Activated CD8-positive, alpha-beta memory T cell treated with anti-CD3 and anti-CD28 coated beads, Interleukin-2, amount 50 U/mL, for 4 hours (primary cell): ENCODE measurements around the gene RCAN1.
"Not testable (repeated sequence)": the region's sequence is repeated elsewhere in the genome, so short reads cannot be mapped to it uniquely, and the experiment has no call there.

Experiments
- DNase-seq: peaks from one replicate; pipeline ENCODE4 v3.0.0-alpha.2; 2020

Gene RCAN1

DNA sequence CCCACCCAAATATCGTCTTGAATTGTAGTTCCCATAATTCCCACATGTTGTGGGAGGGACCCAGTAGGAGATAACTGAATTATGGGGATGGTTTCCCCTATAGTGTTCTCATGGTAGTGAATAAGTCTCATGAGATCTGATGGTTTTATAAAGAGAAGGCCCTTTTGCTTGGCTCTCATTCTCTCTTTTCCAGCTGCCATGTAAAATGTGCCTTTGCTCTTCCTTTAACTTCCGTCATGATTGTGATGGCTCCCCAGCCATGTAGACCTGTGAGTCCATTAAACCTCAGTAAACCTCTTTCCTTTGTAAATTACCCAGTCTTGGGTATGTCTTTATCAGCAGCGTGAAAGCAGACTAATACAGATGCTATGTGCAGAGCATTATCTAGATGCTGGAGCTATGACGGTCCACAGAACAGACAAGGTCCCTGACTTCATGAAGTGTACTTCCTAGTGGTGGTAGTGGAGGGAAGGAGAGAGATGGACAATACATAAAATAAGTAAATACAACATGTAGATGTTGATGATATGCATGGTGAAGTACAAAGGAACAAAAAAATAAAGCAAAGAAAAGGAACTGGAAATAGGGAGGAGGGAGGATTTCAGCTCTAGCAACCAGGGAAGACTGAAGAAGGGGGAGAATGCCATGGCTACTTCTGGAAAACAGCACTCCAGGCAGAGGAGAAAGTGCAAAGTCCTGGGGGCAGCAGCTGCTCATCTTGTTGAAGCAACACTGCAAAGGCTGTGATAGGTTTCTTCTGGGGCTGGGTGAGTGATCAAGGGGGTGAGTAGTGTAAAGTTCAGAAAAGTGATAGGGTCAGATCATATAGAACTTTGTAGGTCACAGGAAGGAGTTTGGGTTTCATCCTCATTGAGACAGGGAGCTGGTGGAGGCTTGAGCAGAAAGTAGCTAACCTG lies 6.8 kb upstream of the RCAN1 start:
- DNase-seq: no peak

- DNase-seq: no peak
Observed at GRCh38 chr21:34619841-34620665, 5.1 kb upstream of the RCAN1 start.

DNA sequence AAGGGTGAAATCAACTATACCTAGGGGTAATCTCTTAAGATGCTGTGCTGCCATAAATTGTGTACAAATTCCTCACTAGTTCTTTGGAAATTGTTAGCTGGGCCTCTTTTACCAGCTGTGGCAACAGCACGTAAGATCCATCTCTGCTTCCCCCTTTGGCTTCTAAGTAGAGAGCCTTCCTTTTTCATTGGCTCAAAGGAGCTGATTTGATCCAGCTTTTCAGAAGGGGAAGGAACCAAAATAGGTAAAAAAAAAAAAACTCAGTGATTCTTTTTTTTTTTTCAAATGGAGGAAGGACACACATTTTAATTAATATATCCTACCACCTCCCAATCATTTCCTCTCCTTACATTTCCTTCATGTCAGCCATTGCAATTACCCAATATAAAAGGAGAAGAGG lies 4.0 kb upstream of the RCAN1 start:
- no peak for DNase-seq

- no peak for DNase-seq
Observed at GRCh38 chr21:34617753-34618339, 2.9 kb upstream of the RCAN1 start.

DNA sequence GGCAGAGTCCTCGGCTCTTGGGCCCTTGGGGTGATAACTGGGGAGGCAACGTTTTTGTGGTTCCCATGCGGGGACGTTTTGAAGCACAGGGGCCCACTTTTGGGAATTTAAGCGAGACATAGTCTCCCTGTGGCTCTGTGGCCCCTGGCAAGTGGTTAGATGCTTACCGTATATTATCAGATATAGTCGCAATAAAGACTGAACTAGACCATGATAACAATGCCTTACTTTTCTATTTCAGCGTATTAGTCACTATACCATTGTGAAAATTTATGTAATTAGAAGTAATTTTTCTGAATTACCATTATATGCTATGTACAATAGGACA lies 538 bp upstream of the RCAN1 start:
- DNase-seq: no peak

- DNase-seq: peak; percentile 25
Observed at GRCh38 chr21:34613679-34614627, 960 bp downstream of the RCAN1 start.

DNA sequence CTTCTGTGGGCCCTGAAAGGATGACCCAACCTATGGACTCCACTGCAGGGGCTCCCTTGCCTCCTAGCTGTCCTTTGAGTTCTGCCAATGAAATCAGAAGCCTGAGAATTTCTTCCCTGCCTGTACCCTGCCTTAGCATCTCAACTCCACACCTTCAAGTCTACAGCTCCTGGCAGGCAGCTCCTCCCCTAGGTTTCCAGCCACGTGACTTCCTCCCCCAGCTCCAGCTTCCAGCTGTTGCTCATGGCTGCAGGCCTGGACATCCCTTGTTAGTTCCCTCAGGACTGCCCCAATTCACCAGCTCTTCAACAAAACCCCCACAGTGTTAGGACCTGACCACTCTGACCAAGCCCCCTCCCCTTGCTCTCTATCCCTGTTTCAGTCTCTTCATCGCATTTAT lies 2.4 kb downstream of the RCAN1 start:
- no peak for DNase-seq

DNA sequence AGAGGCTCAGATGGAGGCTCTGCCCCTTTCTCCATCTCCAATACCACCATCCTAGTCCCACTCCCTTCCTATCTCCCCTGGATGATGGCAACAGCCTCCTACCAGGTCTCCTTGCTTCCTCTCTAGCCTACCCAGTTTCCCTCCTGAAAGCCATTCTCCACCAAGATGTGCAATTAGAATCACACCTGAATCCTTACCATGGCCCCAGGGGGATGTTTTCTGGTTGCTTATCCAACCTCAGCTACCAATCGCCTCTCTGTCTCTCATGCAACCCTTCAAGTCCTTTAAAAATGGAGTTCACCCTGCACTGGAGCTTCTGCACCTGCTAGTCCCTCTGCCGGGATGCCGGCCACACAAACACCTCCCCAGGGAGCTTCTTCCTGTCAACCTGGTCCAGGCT lies 2.9 kb downstream of the RCAN1 start:
- no peak for DNase-seq

GRCh38 chr21:34611528-34611927 lies 3.4 kb downstream of the RCAN1 start:
- no peak for DNase-seq

- no peak for DNase-seq
Observed at GRCh38 chr21:34609933-34610549, 4.9 kb downstream of the RCAN1 start.

GRCh38 chr21:34609244-34609932 lies 5.5 kb downstream of the RCAN1 start:
- DNase-seq: no peak

GRCh38 chr21:34607376-34607775 lies 7.5 kb downstream of the RCAN1 start:
- not testable (repeated sequence) for DNase-seq

DNA sequence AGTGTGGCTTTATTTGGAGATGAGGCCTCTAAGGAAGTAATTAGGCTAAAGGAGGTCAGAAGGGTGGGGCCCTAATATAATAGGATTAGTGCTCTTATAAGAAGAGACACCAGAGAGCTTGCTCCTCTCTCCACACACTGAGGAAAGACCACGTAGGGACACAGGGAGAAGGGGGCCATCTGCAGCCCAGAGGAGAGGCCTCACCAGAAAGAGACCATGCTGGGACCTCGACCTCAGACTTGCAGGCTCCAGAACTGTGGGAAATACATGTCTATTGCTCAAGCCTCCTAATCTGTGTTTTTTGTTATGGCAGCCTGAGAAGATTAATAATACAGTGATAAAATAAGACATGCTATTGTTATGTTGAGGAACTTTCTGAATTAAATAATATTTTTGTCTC lies 8.3 kb downstream of the RCAN1 start:
- DNase-seq: no peak

- DNase-seq: no peak
Observed at GRCh38 chr21:34606051-34606450, 8.9 kb downstream of the RCAN1 start.

DNA sequence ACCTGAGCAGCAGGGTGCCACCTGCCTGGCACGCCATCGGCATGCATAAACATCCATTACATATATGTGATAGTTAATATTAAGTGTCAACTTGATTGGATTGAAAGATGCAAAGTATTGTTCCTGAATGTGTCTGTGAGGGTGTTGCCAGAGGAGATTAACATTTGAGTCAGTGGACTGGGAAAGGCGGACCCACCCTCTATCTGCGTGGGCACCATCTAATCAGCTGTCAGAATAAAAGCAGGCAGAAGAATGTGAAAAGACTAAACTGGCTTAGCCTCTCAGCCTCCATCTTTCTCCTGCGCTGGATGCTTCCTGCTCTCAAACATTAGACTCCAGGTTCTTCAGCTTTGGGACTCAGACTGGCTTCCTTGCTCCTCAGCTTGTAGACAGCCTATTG lies 10.0 kb downstream of the RCAN1 start:
- not testable (repeated sequence) for DNase-seq

DNA sequence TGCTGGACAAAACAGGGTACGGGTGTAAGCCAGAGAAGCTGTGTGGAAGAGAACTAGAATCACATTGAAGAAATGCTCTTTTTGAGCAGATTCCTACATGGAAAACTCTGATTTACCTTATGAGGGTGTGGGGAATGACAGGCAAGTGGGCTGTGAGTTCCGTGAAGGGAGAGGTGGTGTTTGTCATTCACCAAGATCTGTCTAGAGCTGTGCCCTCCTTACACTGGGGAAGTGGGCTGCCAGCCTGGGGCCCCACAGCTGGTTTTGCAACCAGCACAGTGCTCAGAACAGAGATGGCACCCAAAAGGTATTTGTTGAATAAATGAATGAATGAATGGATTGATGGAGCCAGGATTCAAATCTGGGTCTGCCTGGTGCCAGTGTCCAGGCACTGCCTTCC lies 10.4 kb downstream of the RCAN1 start:
- no peak for DNase-seq

GRCh38 chr21:34603710-34604057 lies 11.2 kb downstream of the RCAN1 start:
- DNase-seq: no peak

- peak; percentile 56 for DNase-seq
Observed at GRCh38 chr21:34603002-34603709, 11.8 kb downstream of the RCAN1 start.

DNA sequence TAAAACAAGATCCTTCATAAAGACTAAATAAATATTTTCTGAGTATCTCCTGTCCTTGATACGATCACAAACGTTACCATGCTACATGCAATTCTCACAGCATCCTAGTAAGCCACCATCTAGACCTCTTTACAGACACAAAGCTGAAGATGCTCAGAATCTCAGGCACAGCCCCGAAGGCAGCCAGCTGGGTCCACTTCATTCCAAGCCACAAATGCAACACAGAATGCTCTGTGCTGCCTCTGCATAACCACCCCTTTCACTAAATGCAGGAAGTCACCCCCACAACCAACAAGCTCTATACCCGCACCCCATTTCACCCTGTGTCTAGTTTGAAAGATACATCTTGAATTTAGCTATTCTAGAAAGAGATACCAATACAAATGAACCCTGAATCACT lies 12.9 kb downstream of the RCAN1 start:
- no peak for DNase-seq

DNA sequence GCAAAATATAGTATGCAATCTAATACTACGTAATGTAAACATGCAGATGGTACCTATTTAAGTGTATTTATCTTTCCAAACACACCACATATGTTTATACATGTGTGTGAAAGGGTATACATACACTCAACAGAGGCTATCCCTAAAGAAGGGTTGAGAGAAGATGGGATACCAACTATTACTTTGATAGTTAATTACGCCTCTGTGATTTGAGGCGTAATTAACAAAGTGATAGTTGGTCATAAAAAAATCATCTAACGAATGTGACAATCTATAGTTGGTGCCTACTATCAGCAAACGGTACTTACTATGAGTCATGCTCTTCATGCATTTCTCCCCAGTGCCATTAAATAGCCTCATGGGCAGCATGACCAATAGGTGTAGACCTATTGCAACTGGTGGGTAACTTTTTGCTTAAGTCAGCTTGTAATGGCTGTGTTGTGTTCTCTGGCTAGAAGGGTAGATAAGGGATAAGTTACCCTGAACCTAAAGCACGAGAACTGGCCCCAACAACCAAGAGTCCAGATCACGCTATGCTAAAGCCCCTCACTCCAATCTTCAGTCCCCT lies 15.3 kb downstream of the RCAN1 start:
- no peak for DNase-seq
